IPS DF 4.7 (cell line): ENCODE data around the gene LSM14B.
"Not testable (repeated sequence)": the region's sequence is repeated elsewhere in the genome, so short reads cannot be mapped to it uniquely, and the experiment has no call there.

ENCODE experiments used
- DNase-seq: peaks from one replicate; pipeline ENCODE4 v3.0.0-alpha.2; 2013; ENCODE audit warnings: low spot score; ENCODE audit errors: extremely low read depth

The LSM14B gene

DNA sequence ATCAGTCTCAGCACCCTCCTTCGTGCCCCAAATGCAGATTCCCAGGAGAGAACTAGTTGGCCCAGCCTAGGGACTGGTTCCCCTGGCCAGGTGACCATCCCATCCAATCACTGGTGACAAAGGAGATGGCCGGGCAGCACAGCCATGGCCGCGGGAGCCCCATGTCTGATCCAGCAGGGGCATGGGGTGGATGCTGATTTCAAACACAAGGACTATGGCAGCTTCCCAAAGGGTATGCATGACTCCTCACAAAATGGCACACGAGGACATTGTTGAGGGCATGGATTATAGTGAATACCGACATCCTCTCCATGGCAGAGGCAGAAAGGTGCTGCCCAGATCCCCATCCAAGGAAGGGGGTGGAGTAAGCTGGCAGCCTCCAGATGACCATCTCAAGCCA is 9.9 kb upstream of the LSM14B start:
- no peak for DNase-seq

GRCh38 chr20:62114894-62115293 is 7.4 kb upstream of the LSM14B start:
- no peak for DNase-seq

DNA sequence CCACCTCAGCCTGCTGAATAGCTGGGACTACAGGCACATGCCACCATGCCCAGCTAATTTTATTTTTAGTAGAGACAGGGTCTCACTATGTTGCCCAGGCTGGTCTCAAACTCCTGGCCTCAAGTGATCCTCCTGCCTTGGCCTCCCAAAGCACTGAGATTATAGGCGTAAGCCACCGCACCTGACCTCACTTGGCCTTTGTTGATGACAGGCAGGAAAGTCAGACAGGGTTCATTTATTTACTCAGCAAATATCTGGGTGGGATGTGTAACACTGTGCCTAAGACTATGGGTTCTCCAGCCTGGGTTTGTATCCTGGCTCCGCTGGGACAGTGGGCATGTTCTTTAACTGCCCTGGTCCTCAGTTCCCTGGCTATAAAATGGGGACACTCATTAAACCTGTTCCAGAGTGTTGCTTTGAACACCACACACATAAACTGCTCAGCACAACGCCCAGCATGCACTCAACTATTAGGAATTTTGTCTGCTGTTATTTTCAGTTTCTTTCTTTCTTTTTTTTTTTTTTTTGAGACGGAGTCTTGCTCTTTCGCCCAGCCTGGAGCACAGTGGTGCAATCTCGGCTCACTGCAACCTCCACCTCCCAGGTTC is 6.4 kb upstream of the LSM14B start:
- DNase-seq: not testable (repeated sequence)

GRCh38 chr20:62116558-62117361 is 5.5 kb upstream of the LSM14B start:
- no peak for DNase-seq

DNA sequence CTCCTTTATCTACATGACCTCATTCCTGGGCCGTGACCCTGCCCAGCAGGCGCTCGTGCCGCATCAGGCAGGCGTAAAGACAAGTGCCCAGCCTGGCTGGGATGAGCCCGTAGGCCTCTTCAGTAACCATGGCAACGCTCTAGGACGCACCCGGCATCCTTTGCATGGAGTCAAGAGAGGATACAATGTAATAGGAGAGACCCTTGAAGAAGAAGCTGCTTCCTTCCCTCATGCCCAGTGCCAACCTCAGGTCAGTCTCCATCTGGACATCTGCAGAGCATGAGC is 5.0 kb upstream of the LSM14B start:
- no peak for DNase-seq

DNA sequence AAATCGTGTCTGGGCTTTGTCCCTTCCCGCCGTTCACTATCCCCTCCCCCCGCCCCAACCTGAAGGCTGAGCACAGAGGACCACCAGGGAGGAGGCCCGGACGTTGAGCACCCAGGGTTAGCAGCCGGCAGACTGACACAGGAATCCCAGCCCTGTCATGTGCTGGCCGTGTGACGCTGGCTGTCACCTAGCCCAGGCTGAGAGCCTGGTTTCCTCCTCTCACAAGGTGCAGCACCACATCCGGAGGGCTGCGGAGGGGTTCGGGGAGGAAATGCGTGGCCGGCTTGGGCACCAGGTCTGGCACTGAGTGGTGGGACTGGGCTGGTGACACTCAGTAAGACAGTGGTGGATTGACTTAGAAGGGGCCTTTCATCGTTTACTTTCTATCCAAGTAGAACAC is 4.6 kb upstream of the LSM14B start:
- DNase-seq: no peak

DNA sequence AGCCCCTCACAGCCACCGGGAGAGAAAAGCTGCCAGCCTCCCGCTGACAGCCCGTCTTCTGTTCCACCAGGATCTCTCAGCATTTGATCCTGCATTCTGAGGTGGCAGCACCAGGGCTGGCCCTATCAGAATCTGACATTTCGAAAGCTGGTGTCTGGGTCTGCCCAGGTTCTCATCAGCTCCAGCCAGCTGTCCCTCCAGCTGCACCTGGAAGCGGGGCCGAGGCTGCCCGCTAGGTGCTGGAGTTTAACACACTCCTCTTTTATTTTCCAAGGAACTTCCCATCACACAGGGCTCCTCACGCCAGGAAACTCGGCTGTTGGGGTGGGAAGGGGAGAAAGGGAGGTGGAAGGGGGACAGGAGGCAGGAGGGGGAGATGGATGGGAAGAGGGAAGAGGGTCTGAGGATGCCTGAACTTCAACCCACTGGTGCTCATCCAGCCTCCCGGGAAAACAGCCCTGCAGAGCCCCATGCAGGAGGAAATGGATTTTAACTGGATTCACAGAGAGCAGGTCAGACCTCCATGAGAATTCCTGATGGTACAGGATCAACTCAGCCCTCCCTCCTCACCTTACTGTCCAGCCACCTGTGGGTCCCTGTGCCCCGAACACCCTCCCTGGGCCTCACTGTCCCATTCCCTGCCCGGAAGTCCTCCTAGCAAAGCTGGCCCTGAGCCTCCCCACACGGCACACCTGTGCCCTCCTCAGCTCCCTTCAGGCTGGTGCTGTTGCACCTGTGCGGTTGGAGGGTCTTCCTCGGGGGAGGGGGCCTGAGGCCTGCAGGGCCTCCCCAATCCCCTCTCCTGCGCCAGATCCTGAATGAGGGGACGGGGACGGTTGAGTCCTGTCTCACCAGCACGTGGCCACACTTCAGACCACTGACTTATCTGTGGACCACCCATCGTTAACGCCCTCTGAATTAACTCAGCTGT is 3.9 kb upstream of the LSM14B start:
- no peak for DNase-seq

DNA sequence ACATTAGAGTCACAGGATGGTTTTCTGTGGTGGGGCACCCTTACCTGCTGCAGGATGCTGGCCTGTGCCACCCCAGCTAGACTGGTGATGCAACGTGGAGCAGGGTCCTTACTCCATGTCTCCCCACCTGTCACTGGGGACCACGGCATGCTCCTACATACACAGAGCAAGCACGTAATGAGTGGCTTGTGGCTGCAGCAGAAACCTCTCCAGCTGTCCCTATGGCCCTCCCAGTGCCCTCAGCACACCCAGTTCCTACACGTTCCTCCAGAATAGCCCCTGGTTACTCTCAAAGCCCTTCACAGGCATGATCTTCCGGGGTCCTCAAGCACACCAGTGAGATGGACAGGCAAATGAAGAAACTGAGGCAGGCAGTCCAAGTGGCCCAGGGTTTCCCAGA is 3.2 kb upstream of the LSM14B start:
- DNase-seq: no peak

- DNase-seq: no peak
Measured at GRCh38 chr20:62119591-62120364, 2.5 kb upstream of the LSM14B start.

- DNase-seq: no peak
Measured at GRCh38 chr20:62120365-62120762, 1.9 kb upstream of the LSM14B start.

GRCh38 chr20:62120990-62121775 is 1.1 kb upstream of the LSM14B start:
- no peak for DNase-seq

DNA sequence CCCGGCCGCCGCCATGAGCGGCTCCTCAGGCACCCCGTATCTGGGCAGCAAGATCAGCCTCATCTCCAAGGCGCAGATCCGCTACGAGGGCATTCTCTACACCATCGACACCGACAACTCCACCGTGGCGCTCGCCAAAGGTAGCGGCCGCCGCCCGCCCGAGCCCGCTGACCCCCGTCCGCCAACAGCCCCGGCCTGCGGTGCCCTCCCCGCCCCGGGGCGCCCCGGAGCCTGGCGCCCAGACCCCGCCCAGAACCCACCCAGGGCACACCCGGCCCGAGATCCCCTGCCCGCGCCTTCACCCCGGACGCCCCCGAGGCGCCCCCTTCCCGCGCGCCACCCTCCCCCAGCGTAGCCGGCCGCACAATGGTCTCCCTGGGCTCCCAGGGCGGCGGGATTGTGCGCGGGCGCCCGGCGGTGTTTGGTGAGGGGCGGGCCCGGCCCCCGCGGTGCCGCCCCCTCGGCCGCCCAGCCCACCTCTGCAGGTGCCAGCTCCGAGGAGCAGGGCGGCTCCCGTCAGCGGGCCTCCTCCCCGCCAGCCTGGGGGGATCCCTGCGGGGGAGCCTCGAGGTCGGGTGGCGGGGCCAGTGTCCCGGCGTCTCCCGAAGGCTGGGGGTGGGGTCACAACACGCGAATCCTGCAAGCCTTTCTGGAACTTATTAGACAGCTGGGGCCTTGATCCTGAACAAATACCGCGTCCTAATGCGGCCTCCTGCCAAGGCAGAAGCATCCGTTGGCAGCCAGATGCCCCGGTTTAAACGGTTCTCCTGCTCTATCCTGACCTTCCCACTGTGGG is 577 bp downstream of the LSM14B start:
- DNase-seq: no peak

GRCh38 chr20:62123450-62124118 is 1.3 kb downstream of the LSM14B start:
- DNase-seq: no peak

- no peak for DNase-seq
Measured at GRCh38 chr20:62126141-62126540, 3.9 kb downstream of the LSM14B start.

GRCh38 chr20:62127799-62128198 is 5.5 kb downstream of the LSM14B start:
- DNase-seq: no peak

- DNase-seq: no peak
Measured at GRCh38 chr20:62128502-62128901, 6.2 kb downstream of the LSM14B start.

DNA sequence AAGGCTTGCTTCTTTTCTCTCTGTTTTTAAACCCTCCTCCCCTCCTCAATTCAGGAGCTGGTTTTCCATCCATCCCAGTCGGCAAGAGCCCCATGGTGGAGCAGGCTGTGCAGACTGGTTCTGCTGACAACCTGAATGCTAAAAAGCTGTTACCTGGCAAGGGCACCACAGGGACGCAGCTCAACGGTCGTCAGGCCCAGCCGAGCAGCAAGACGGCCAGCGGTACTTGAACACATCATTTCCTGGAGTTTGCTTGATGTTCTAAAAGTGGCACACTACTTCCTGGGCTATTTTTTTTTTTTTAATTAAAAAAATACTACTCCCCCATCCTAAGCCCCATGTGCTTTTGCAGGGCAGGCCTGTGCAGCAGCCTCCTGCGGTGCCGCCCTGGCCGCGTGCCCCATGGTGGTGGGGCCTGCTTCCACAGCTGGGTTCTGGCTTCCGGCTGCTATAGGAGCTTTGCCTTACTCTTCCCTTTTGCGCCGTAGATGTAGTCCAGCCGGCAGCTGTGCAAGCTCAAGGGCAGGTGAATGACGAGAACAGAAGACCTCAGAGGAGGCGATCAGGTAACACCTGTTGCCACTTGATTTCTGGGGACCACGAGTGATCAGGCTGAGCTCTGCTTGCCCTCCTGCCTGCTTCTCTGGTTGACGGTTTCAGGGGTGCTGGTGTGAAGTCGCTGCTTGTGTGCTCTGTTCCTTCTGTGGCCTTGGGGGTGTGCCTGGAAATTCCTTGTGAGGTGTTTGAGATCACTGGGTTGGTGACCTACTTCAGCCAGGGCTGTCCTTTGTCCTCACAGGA is 7.7 kb downstream of the LSM14B start:
- DNase-seq: no peak

DNA sequence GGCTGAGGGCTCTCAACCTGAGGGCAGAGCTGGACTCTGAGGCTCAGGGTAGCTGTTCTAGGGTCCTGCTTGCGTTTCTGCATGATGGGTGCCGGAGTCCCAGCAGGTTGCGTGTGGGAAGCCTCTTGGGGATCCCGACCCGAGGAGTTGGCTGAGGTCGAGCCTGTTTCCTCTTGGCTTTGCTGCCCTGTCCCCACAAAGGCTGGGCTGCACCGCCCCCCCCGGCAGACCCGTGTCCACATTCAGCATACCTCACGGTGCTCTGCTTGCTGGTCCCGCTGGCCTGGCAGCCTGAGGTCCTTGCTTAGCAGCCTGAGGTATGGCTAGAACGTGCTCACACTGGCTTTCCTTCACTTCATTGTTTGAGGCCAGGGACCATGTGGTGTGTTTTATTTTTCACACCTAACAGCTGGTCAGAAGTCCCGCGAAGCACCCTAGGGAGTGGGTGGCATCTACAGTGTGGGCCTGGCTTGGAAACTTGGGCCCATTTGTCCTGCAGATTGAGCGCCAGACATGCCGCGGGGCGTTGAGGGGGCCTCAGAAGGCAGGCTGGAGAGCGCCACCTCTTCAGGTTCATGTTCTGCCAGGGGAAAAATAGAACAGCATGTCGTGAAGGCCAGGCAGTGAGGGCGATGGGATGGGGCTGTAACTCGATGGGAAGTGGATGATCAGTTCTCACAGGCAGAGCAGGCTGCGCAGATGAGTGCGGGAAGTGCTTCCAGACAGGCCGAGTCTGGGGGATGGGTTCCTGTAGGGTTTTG is 9.5 kb downstream of the LSM14B start:
- no peak for DNase-seq
